Vagina (tissue), 2 donors: ENCODE data around the gene POU2F3.

Source experiments
- CTCF ChIP-seq, 3 experiments: fragments of 450-650 bp in 2 of 3; fragments of 200-600 bp in 1 of 3; sonication (generic) in 1 of 3; IDR thresholded peaks; one replicate each; pipeline ENCODE4 v1.5.1; 2017 to 2019; ENCODE audit warnings: antibody characterized with exemption in 3 of 3, mild to moderate bottlenecking in 2 of 3, moderate library complexity in 2 of 3
- POLR2A ChIP-seq, 2 donors: fragments of 450-650 bp; IDR thresholded peaks; one replicate each; pipeline ENCODE4 v1.6.1; 2017; ENCODE audit warnings: antibody characterized with exemption in 2 of 2, mild to moderate bottlenecking in 2 of 2, moderate library complexity in 2 of 2
- POLR2AphosphoS5 ChIP-seq, 2 donors: sonication (generic); formaldehyde crosslinking; IDR thresholded peaks; one replicate each; pipeline ENCODE4 v1.9.0; 2017; ENCODE audit warnings: antibody characterized with exemption in 2 of 2, mild to moderate bottlenecking in 2 of 2, low read depth in 1 of 2; ENCODE audit not compliant: insufficient read depth in 1 of 2

GRCh38 chr11:120308081-120308480, 68.1 kb downstream of the POU2F3 start:
- TF ChIP-seq POLR2A (IDR thresholded peaks at IDR 0.05), result no peak
- TF ChIP-seq POLR2AphosphoS5 (IDR thresholded peaks at IDR 0.05; ENCODE audit: insufficient read depth in 1 of 2, low read depth in 1 of 2), result no peak
- TF ChIP-seq CTCF (IDR thresholded peaks at IDR 0.05), result no peak
